H1 (cell line): ENCODE measurements around the gene ATXN1L. TPM values are rescaled to one million over a fixed set of nuclear protein-coding genes. Genes with fewer than 3 reads are reported as not detected.

Source experiments
- CTCF ChIA-PET: fragments of 300-600 bp; sonication (Branson Sonifier 250); formaldehyde crosslinking; loops from one replicate; lab custom pipeline; 2021; ENCODE audit not compliant: partially characterized antibody; lab: Charles Lee
- POLR2A ChIA-PET: fragments of 300-600 bp; sonication (Branson Sonifier 250); formaldehyde crosslinking; loops from one replicate; lab custom pipeline; 2021; ENCODE audit warnings: inconsistent platforms; ENCODE audit not compliant: partially characterized antibody; lab: Charles Lee
- DNase-seq, 2 experiments: peaks; one replicate each; pipeline versions ENCODE4 v3.0.0 to v3.0.0-alpha.2; 2010 to 2022; ENCODE audit warnings: low spot score in 2 of 2, low read depth in 1 of 2, mixed read lengths in 1 of 2
- FAIRE-seq: peaks from 2 replicates; lab custom pipeline; 2011; peaks lifted over from hg19 to GRCh38; lab: Jason Lieb, UNC
- H2AFZ ChIP-seq: 2 replicates; pipeline ENCODE4 v1.8.1; 2012; ENCODE audit warnings: low read length, inconsistent platforms
- H2AK5ac ChIP-seq: 2 replicates; pipeline ENCODE4 v1.6.1; 2013; ENCODE audit warnings: low read depth, low read length
- H2BK120ac ChIP-seq: replicated peaks from 2 replicates; pipeline ENCODE3; 2013; ENCODE audit warnings: low read depth, low read length, inconsistent platforms
- H2BK12ac ChIP-seq: 2 replicates; pipeline ENCODE4 v1.6.1; 2013; ENCODE audit warnings: low read depth, low read length
- H2BK15ac ChIP-seq: 2 replicates; pipeline ENCODE4 v1.6.1; 2013; ENCODE audit warnings: low read length
- H2BK20ac ChIP-seq: 2 replicates; pipeline ENCODE4 v1.6.1; 2013; ENCODE audit warnings: low read length
- H2BK5ac ChIP-seq: 2 replicates; pipeline ENCODE4 v1.6.1; 2013; ENCODE audit warnings: low read depth, low read length
- H3K14ac ChIP-seq: 2 replicates; pipeline ENCODE4 v1.6.1; 2013; ENCODE audit warnings: inconsistent platforms; ENCODE audit not compliant: insufficient read length
- H3K18ac ChIP-seq: 2 replicates; pipeline ENCODE4 v1.6.1; 2013; ENCODE audit warnings: low read length; ENCODE audit errors: extremely low read depth
- H3K23ac ChIP-seq: 2 replicates; pipeline ENCODE4 v1.6.1; 2013; ENCODE audit warnings: inconsistent platforms; ENCODE audit not compliant: insufficient read length
- H3K23me2 ChIP-seq: 2 replicates; pipeline ENCODE4 v1.6.1; 2013; ENCODE audit warnings: low read depth, low read length
- H3K27ac ChIP-seq: 2 replicates; pipeline ENCODE4 v1.6.1; 2011; ENCODE audit warnings: low read depth, low read length, inconsistent platforms
- H3K27me3 ChIP-seq, 4 experiments: replicated peaks in 1 of 4; 1 replicate in 1 of 4; 2 replicates in 3 of 4; pipeline versions ENCODE4 v1.6.1 to v1.8.1; 2011 to 2013; ENCODE audit warnings: low read length in 3 of 4, mild to moderate bottlenecking in 3 of 4, inconsistent platforms in 2 of 4, mixed read lengths in 2 of 4, moderate library complexity in 1 of 4; ENCODE audit not compliant: control insufficient read depth in 3 of 4, insufficient read depth in 3 of 4; ENCODE audit errors: extremely low read depth in 1 of 4
- H3K36me3 ChIP-seq, 4 experiments: 2 replicates each; pipeline versions ENCODE4 v1.6.1 to v1.8.1; 2011 to 2013; ENCODE audit warnings: mild to moderate bottlenecking in 4 of 4, low read length in 3 of 4, moderate library complexity in 2 of 4, control low read depth in 1 of 4, inconsistent platforms in 1 of 4; ENCODE audit not compliant: insufficient read depth in 4 of 4, control insufficient read depth in 2 of 4
- H3K4ac ChIP-seq: replicated peaks from 2 replicates; pipeline ENCODE3; 2013; ENCODE audit warnings: low read length, low read depth, mixed read lengths, inconsistent platforms; ENCODE audit not compliant: insufficient read length
- H3K4me1 ChIP-seq, 4 experiments: replicated peaks in 1 of 4; 1 replicate in 1 of 4; 2 replicates in 3 of 4; pipeline versions ENCODE4 v1.6.1 to v1.8.1; 2011 to 2013; ENCODE audit warnings: low read length in 3 of 4, inconsistent platforms in 2 of 4, mixed read lengths in 1 of 4; ENCODE audit not compliant: insufficient read depth in 4 of 4, control insufficient read depth in 3 of 4
- H3K4me2 ChIP-seq, 2 experiments: 2 replicates each; pipeline versions ENCODE4 v1.6.1 to v1.8.1; 2011 to 2013; ENCODE audit warnings: low read depth in 2 of 2, low read length in 2 of 2, control low read depth in 1 of 2, inconsistent platforms in 1 of 2, mild to moderate bottlenecking in 1 of 2; ENCODE audit not compliant: insufficient read depth in 1 of 2
- H3K4me3 ChIP-seq, 4 experiments: fragments of 200-600, 300-600 bp in 1 of 4; sonication (generic), shearing (Covaris generic), sonication (Bioruptor Twin) in 1 of 4; 2 replicates each; pipeline versions ENCODE4 v1.5.1 to v1.8.1; 2011 to 2016; ENCODE audit warnings: low read length in 4 of 4, low read depth in 3 of 4, control low read depth in 2 of 4, inconsistent platforms in 2 of 4, mild to moderate bottlenecking in 2 of 4, mixed read lengths in 1 of 4, moderate library complexity in 1 of 4; ENCODE audit not compliant: insufficient read depth in 2 of 4; ENCODE audit errors: extremely low read depth in 1 of 4
- H3K56ac ChIP-seq: replicated peaks from 2 replicates; pipeline ENCODE3; 2013; ENCODE audit warnings: low read depth, mild to moderate bottlenecking, mixed read lengths, low read length, inconsistent platforms; ENCODE audit not compliant: insufficient read length
- H3K79me1 ChIP-seq: 2 replicates; pipeline ENCODE4 v1.6.1; 2013; ENCODE audit warnings: low read depth, low read length, control low read depth
- H3K79me2 ChIP-seq, 2 experiments: 2 replicates each; pipeline versions ENCODE4 v1.6.1 to v1.8.1; 2012 to 2013; ENCODE audit warnings: low read length in 2 of 2, mild to moderate bottlenecking in 2 of 2, inconsistent platforms in 1 of 2; ENCODE audit not compliant: insufficient read depth in 2 of 2, control insufficient read depth in 1 of 2
- H3K9ac ChIP-seq, 4 experiments: replicated peaks in 1 of 4; 1 replicate in 1 of 4; 2 replicates in 3 of 4; pipeline versions ENCODE4 v1.6.1 to v1.8.1; 2011 to 2013; ENCODE audit warnings: low read depth in 3 of 4, low read length in 3 of 4, control low read depth in 2 of 4, mild to moderate bottlenecking in 2 of 4, moderate library complexity in 2 of 4, inconsistent platforms in 1 of 4; ENCODE audit errors: extremely low read depth in 1 of 4
- H3K9me3 ChIP-seq, 2 experiments: 2 replicates each; pipeline versions ENCODE4 v1.6.1 to v1.8.1; 2012 to 2013; ENCODE audit warnings: mild to moderate bottlenecking in 2 of 2, moderate library complexity in 2 of 2, control low read depth in 1 of 2, inconsistent platforms in 1 of 2, low read depth in 1 of 2, low read length in 1 of 2, mixed read lengths in 1 of 2; ENCODE audit not compliant: insufficient read depth in 2 of 2
- H4K20me1 ChIP-seq, 2 experiments: replicated peaks in 1 of 2; 2 replicates each; pipeline versions ENCODE3 to v1.8.1; 2011 to 2013; ENCODE audit warnings: inconsistent platforms in 2 of 2, low read length in 2 of 2, mild to moderate bottlenecking in 1 of 2; ENCODE audit not compliant: insufficient read depth in 2 of 2, control insufficient read depth in 1 of 2
- H4K5ac ChIP-seq: 2 replicates; pipeline ENCODE4 v1.6.1; 2013; ENCODE audit warnings: low read length, low read depth, mixed read lengths, inconsistent platforms; ENCODE audit not compliant: insufficient read length
- H4K8ac ChIP-seq: 2 replicates; pipeline ENCODE4 v1.8.0; 2013; ENCODE audit warnings: mild to moderate bottlenecking, moderate library complexity, low read length, inconsistent platforms; ENCODE audit not compliant: insufficient read depth; ENCODE audit errors: extremely low read depth
- H4K91ac ChIP-seq: replicated peaks from 2 replicates; pipeline ENCODE3; 2013; ENCODE audit warnings: low read length, mixed read lengths, inconsistent platforms; ENCODE audit not compliant: insufficient read length
- EP300 ChIP-seq, 2 experiments: IDR thresholded peaks; 1 replicate in 1 of 2; 2 replicates in 1 of 2; pipeline ENCODE4 v1.6.1; 2011 to 2012; ENCODE audit warnings: low read depth in 2 of 2, low read length in 2 of 2, mild to moderate bottlenecking in 2 of 2, borderline replicate concordance in 1 of 2, inconsistent platforms in 1 of 2, moderate library complexity in 1 of 2
- KDM4A ChIP-seq: IDR thresholded peaks from one replicate; pipeline ENCODE4 v1.7.1; 2012; ENCODE audit warnings: low read depth, mild to moderate bottlenecking, moderate library complexity, low read length, inconsistent platforms; ENCODE audit not compliant: severe bottlenecking
- SIN3A ChIP-seq, 2 experiments: IDR thresholded peaks in 1 of 2; conservative IDR thresholded peaks in 1 of 2; 2 replicates each; pipeline ENCODE4 v1.6.1; 2011 to 2012; ENCODE audit warnings: low read length in 2 of 2, improper control_type of control experiment in 1 of 2, low read depth in 1 of 2, mild to moderate bottlenecking in 1 of 2
- WGBS, 2 experiments: shearing (Covaris generic) in 1 of 2; methylation state at CpG; one replicate each; pipeline versions ENCODE4 v1.1.6 to v1.1.7; 2013 to 2015; ENCODE audit warnings: low lambda C conversion rate in 2 of 2, mixed read lengths in 2 of 2, inconsistent platforms in 1 of 2, low coverage in 1 of 2, missing lambda C conversion rate in 1 of 2; ENCODE audit not compliant: insufficient replicate concordance in 2 of 2, insufficient coverage in 1 of 2, insufficient read length in 1 of 2; ENCODE audit errors: extremely low coverage in 1 of 2, missing lambda C conversion rate in 1 of 2; 5-methylcytosine and 5-hydroxymethylcytosine counted together
- polyA plus RNA-seq, 7 experiments: library from polyadenylated mRNA; depleted of rRNA in 3 of 7; stranded (reverse) in 5 of 7; unstranded in 2 of 7; fragments of >200 nt in 5 of 7; fragments of 200-250 nt in 2 of 7; gene quantifications; 1 replicate in 5 of 7; 2 replicates in 1 of 7; 4 replicates in 1 of 7; pipeline versions ENCODE4 v1.2.1 to v1.2.3, GENCODE V29; 2011 to 2013; ENCODE audit warnings: missing spikeins in 2 of 7, mixed read lengths in 2 of 7
- total RNA-seq: library from RNA; stranded (reverse); fragmentation: NEBNext Ultra II Directional; extraction: Animal tissue kit (Norgen Biotek cat#: 25700); gene quantifications from 2 replicates; pipeline ENCODE4 v1.2.1, GENCODE V29; 2021

The ATXN1L gene
- total and polyA plus RNA-seq, 2 of the 8 experiments (the other 6 are each of a cell fraction or from before 2014, with no cell fraction given), result 12.1 to 23.8 TPM

GRCh38 chr16:71807905-71808592 lies 37.7 kb upstream of the ATXN1L start:
- H4K8ac ChIP-seq, result peak overlapping the region; percentile 99; the same call in 1 of the 2 replicates
- H2BK5ac ChIP-seq, result peak overlapping the region; percentile 100; the same call in 1 of the 2 replicates
- no peak overlapping the region for H4K5ac ChIP-seq
- 5% methylated on average over 30 of the region's 44 CpGs; no CpG with 5 or more reads in 1 of the 2 experiments for WGBS, 2 experiments
- no peak overlapping the region for H2BK15ac ChIP-seq
- H3K14ac ChIP-seq, result no peak overlapping the region
- peak overlapping the region; percentile 95 to 100 (median 99) for H3K9ac ChIP-seq
- H2AK5ac ChIP-seq, result no peak overlapping the region; the same call in 1 of the 2 replicates
- H3K27me3 ChIP-seq, result no peaks in the 10 kb centered on the region
- ChIA-PET CTCF (interaction anchor here (0.5 to 0.8 kb wide), 3 partner anchors 58 to 441 kb away, joined by 3 read pairs; no protein-coding TSS in a partner anchor), POLR2A (interaction anchor here (0.6 to 2.6 kb wide), 22 partner anchors 7 to 282 kb away, joined by 3 to 11 read pairs (median 4); partner anchors contain the start of genes ATXN1L, CHST4 and IST1)
- no peak overlapping the region for H2BK120ac ChIP-seq
- no peak overlapping the region for H3K23ac ChIP-seq
- H2BK20ac ChIP-seq, result no peak overlapping the region
- peaks cover 13 to 50% of the 10 kb centered on the region in 2 experiments for H3K79me2 ChIP-seq
- H3K36me3 ChIP-seq, result peaks cover 0 to 7% (median 0%) of the 10 kb centered on the region in 4 experiments; a peak in 1 of 8 replicates
- peak overlapping the region; percentile 100 for H3K27ac ChIP-seq
- no peak overlapping the region for H2AFZ ChIP-seq
- DNase-seq (no peak), FAIRE-seq (no peak)
- TF ChIP-seq EP300 (IDR thresholded peaks at IDR 0.05; ENCODE audit: borderline replicate concordance in 1 of 2, low read depth in 2 of 2, low read length in 2 of 2), result no peak
- 0 out of 4 replicates have a peak, but pooled peaks of 1 of the 2 experiments have one; percentile 56 for TF ChIP-seq SIN3A (conservative IDR thresholded peaks at IDR 0.05 in 1 of 2, IDR thresholded peaks at IDR 0.05 in 1 of 2; ENCODE audit: low read depth in 1 of 2, low read length in 2 of 2)
- no peak for TF ChIP-seq KDM4A
- H3K9me3 ChIP-seq, result no peaks in the 10 kb centered on the region
- H3K4me1 ChIP-seq, result peaks cover 0 to 3% (median 0%) of the 10 kb centered on the region in 4 experiments; a peak in 2 of 7 replicates
- peak overlapping the region; percentile 81 to 97 (median 86) for H3K4me3 ChIP-seq
- H3K4ac ChIP-seq, result no peak overlapping the region
- peak overlapping the region; percentile 76 to 84 for H3K4me2 ChIP-seq
- H4K20me1 ChIP-seq, result no peaks in the 10 kb centered on the region
- H2BK12ac ChIP-seq, result peak overlapping the region; percentile 100; the same call in 1 of the 2 replicates
- H3K56ac ChIP-seq, result no peak overlapping the region
- H3K18ac ChIP-seq, result no peak overlapping the region
- no peak overlapping the region for H4K91ac ChIP-seq
- peaks cover 6% of the 10 kb centered on the region for H3K23me2 ChIP-seq
- peaks cover 3% of the 10 kb centered on the region; the same call in 1 of the 2 replicates for H3K79me1 ChIP-seq
